NCI-H748 (cell line): Measurements from ENCODE around the gene FAM83C.

Experiments
- DNase-seq: peaks from one replicate; lab custom pipeline; 2025; ENCODE audit not compliant: unreplicated experiment; lab: John Stamatoyannopoulos, UW

FAM83C gene

DNA sequence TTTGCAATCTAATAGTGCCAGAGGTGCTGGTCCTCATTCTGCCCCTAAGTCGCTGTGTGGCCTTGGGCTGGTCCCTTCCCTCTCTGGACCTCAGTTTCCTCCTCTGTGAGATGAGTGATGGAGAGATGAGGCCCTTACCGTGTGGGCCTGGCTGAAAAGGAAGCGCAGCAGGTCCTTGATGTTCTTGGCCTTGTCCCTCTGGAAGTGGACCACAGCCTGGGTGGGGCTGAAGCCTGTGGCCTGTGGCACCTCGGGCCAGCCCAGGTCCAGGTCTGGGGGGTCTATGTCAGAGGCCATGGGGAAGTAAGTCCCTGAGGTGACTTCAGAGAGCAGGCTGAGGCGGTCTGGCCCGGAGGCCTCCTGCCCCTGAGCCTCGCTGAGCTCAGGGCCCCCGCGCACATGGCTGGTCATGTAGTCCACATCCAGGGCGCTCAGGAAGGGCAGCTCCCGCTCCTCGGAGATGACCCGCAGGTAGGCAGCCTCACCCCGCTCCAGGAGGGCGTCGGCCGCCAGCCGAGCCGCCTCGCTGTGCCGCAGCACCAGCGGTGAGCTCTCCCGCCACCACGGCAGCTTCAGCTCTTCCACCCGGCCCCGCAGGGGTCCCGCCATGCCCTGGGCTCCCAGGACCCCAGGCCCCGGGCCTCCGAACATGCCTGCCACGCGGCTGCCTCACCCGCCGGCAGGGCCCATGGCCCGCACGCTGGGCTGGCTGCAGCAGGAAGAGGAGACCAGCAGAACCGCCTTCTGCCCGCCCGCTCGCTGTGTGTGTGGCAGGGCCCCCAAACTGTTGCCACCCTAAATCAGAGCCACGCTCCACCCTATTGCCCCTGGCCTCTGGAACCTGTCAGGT is at the start of gene FAM83C:
TSS of gene FAM83C (minus strand) at position 772 of the 850 bp plus-strand sequence. CDS start at position 651, 121 bp downstream.
- DNase-seq: no peak

DNA sequence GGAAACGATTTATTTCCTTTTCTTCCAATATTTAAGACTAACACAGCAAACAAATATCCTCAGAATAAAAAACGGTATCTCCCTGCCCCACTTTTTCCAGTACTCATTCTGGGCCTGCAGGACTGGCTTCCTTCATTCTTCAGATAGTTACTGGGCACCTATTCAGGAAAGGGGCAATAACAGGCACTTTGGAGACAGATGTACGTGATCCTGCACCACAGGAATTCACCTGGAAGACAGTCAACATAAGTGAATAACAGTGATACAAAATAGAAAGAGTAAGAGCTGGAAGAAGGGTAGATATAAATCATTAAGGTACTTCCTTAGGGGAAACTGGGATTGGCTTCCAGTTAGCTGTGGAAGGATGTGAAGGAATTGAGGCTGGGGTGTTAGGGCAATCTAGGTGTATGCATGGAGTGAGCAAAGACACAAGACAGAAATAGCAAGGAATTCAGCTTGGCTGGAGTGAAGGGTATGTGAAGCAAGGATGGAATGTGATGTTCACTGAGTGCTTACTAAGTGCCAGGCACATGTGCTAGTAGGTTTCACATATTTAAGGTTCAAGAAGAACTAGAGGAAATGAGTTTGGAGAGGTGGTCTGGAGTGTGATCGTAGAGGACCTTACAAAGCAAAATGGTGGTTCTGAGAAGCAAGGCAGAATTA is 49.3 kb upstream of the FAM83C start:
- no peak for DNase-seq

DNA sequence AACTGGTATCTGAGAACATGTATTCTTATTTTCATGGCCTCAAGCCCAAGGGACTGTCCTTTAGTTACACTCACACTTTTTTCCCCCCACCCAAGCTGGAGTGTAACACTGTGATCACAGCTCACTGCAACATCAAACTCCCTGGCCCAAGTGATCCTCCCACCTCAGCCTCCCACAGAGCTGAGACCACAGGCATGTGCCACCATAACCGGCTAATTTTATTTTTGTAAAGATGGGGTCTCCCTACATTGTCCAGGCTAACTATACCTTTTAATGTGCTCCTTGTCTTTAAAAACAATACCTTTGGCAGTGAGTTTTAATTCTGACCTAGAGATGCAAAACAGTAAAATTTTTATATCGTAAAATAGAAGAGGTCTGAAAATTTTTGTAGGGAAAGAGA is 48.2 kb upstream of the FAM83C start:
- DNase-seq: no peak

DNA sequence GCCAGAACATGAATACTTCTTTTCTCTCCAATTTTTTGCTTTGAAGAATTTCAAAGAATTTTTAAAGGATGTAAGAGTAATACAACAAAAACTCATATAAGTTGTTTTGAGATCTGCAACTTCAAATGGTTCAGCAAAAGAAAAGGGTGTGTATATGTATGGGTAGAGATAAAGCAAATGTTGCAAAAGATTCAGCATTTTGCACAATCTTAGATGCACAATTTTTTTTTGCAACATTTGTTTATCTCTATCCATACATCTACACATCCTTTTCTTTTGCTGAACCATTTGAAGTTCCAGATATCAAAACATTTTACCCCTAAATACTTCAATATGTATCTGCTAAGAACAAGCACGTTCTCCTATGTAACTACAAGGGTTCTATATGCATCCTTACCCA is 47.4 kb upstream of the FAM83C start:
- DNase-seq: no peak

DNA sequence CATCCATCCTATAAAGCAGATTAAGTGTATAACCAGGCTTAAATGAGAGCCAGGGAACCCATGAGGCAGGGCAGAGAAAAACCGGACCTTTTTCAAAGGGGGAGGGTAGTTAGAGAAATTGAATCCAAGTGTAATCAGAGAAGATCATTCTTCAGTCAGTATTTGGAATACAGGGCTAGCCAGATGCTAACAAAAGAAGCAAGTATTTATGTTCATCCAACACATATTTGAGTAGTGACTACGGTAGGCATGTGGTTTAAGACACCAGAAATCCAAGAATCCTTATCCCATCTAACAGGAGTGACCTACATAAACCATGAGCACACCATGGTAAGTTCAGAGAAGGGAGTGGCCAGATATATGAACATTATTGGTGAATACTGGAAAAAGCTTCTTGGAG is 46.8 kb upstream of the FAM83C start:
- DNase-seq: no peak

DNA sequence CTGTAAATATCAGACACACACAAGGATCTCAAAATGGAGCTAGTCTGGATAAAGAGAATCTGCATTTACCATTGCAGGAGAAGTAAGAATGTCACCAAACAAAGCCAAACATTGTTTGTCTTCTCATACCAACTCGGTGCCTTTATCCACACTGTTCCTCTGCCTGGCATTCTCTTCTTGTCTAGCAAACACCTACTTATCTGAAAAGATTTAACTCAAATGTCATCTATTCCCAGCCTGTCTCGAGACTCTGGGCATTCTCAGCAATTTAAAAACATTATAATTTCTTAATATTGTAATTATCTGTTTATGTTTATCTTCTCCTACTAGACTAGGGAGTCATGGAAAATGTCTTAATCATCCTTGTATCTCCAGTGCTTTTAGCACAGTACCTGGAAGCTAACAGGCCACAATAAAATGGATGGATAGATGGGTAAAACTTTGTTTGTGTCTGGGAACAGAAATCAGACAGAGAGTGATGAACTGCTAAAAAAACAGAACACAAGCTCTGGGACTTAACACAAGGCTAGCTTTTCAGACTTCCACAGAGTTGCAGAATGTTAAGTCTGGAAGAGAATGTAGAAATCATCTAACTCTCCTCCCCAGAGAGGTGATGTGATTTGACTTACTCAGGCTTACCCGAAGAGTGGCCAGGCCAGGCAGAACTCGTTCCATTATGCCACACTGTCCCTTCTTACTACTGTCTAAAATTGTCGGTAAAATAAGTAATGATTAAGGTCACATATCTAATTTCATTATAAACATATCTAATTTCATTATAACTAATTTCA is 42.3 kb upstream of the FAM83C start:
- DNase-seq: no peak

DNA sequence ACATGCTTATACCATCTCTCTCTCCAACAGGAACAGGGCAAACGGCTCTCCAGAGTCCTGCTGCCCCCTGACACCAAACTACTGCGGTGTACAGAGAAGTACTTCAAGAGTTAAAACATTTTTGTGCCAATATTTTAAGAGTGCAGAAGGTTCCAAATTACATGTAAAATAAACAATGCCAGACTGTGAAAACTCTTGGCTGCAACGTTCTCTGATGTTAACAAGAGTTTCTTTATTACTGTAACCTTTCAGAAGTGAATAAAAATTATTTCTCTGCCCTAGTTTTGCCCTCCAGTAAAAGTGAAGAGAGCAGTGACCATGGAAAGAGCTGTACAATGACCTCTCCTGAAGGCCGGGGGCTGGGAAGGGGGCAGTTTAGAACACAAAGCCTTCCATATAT is 41.4 kb upstream of the FAM83C start:
- no peak for DNase-seq

DNA sequence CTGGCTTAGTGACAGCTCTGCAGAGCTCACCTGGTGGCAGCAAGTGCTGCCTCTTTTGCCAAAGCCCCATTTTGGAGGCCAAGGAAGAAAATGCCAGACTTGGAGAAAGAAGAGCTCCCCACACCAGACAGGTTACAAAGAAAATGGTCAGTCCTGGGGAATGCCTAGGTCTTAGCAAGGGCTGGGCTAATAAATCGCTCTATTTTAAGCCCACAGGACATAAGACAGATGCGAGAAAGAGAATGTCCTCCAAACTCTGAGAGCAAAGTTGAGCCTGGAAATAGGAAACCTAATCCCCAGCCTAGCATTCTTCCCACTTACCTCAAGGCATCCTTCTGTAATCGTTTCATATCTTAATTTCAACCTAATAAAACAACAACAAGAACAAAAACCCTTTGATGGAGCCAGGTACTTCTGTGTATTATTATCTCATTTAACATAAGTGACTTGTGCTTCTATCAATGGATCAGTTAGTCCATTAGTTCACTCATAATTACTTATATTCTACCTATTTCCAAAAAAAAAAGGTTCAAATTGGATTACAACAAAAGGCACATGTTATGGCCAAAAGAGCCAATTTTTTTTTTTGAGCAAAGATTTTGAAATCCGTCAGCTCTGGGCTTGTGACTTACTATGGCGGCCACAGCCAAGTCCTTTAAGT is 40.4 kb upstream of the FAM83C start:
- DNase-seq: no peak

DNA sequence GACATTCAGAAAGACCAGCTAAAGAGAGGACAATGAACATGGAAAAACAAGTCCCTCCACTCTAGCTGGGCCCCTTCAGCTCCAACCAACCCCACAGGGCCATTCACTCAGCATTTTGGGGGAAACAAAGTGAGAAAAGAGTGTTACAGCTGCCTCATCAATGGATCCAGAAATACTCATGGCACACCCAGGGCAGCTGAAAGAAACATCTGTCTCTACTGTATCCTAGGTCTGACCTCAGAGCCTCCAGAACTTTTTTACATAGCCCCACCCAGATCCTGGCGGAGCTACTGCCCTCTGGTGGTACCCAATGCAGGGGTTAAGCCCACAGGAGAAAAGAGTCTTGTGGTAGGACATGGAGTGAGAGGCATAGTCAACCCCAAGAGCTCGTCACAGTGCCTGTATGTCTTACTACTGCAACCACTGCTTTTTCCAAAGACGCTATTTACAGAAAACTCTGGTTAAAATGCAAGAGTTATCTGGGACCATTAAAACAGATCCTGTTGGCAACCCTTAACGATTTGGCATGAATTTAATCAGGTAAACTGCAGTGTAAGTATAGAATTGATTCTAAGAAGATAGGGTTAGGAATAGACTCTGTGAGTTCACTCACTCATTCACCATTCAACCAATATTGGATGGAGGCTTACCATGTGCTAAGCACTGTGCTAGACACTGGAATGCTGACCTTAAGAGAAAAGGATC is 37.4 kb upstream of the FAM83C start:
- peak; percentile 12 for DNase-seq

DNA sequence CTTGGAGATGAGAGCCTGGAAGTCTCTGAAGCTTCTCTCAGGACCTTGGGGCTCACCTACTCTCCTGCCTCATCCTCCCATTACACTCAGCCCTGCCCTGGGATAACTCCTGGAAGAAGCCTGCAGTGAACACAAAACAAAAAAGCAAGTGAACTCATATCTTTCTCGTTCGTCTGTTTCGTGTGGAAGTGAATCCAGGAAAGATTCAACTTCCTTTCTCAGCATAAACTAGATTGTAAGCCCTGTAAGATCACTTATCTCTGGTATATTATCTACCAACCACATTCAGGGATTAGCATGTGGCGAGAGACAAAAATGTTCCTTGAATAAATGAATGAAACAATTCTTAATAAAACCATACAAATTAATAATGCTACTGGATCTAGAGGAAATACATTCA is 36.5 kb upstream of the FAM83C start:
- no peak for DNase-seq

DNA sequence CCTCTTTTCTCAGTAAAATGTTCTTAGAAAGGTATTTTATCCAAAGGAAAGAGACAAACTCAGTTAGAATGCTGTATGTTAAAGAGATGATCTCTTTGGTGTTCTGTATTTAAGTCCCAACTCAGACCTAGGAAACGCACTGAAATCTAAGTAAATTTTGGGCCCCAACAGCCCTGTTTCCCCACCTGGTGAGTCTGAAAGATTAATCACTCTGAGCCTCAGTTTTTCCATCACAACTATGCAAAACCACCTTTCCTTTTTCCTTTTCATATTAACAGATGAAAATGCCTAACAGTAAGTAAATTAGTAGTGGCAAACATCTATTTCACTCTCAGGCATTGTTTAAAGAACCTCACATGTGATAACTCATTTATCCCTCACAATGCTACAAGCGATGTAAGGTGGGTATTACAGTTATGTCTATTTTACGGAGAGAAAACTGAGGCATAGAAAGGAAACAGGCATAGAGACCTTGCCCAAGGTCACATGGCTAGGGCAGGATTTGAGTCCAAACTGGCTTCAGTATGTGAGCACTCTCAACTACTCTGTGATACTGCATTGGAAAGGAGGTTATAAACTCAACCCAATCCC is 36.0 kb upstream of the FAM83C start:
- DNase-seq: no peak

DNA sequence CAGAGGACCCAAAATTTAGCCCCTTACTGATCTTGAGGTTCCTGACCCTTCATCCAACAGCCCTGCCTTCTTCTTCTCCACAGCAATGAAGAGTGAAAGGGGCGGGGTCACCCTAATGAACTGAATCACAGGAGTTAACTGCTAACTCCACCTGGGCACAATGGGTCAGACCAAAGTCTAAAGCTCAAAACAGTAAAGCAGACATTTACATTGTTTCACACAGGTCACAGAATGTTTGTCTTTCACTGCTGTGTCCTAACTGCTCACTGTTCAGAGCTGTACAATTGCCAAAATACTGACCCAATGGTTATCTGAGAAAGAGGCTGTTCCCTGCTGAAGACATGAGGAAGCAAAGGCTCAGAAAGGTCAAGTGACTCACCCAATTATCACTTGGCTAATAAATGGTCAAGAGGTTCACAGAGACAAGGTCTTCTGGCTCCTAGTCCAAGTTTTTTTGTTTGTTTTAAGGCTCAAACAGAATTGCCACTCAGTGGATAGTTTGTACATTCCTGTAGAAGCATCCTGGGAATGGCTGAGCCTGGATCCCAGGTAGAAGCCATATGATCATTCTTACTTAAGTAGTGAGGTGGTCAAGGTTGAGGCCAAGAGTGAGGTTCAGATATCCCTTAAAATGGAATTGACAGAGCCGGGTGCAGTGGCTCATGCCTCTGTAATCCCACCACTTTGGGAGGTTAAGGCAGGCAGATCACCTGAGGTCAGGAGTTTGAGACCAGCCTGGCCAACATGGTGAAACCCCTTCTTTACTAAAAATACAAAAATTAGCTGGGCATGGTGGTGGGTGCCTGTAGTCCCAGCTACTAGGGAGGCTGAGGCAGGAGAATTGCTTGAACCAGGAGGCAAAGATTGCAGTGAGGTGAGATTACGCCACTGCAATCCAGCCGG is 35.1 kb upstream of the FAM83C start:
- no peak for DNase-seq

DNA sequence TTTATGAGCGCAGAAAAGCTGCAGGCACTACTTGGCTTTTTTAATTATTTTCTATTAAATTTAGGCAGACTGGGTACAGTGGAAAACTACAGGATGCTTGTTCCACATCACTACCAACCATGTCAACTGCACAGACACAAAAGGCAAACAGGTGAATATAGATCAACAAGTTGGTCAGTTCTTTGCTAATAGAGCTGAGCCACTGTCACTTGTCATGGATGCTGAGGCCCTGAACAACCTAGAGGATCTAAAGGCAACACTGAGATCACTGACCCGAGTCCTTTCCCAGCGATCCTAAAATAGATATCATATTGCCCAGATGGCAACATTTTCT is 34.5 kb upstream of the FAM83C start:
- DNase-seq: no peak

DNA sequence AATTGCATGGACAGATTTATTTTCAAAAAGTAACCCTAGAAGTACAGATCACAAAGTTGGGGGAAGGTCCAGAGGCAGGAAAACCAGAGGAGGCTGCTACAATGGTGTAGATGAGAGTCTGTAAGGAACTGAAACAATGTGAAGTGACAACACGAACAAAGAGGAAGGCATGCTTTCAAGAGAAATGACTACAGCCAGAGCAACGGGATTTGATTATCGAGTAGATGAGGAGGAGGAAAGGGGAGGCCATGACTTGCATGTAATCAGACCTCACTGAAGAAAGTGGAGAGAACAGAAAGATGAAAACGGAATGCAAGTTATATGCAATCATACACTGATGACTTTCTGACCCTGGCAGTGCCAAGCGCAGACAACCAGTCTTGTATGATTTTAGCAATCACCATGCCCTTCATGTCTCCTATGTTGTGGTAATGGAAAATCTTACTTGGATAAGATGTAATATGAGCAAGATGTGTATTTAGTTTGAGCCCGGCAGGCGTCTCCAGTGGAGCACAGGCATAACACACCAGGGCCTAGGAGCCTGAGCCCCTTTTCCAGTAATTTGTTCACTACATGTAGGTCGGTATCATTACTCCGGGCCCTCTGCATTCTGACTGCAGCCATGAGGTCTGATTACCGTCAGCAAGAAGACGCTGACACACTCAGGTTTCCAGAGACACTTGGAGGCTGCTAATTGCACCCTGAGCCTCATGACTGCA is 34.0 kb upstream of the FAM83C start:
- DNase-seq: no peak

DNA sequence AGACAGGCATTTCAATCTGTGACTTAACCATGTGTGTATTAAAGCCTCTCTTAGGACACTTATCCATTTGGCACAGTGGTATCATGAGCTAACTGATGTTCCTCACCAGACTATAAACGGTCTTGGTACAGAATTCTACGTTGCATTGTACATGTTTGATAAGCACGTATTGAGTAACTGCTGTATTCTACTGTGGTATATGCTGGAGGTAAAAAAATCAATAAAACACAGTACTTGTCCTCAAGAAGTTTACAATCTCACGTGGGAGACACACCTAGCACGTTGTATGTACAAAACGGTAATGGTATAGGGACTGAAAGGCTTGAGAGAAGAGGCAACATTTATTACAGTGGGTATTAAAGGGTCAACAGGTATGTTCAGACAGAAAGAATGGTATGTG is 33.2 kb upstream of the FAM83C start:
- no peak for DNase-seq

DNA sequence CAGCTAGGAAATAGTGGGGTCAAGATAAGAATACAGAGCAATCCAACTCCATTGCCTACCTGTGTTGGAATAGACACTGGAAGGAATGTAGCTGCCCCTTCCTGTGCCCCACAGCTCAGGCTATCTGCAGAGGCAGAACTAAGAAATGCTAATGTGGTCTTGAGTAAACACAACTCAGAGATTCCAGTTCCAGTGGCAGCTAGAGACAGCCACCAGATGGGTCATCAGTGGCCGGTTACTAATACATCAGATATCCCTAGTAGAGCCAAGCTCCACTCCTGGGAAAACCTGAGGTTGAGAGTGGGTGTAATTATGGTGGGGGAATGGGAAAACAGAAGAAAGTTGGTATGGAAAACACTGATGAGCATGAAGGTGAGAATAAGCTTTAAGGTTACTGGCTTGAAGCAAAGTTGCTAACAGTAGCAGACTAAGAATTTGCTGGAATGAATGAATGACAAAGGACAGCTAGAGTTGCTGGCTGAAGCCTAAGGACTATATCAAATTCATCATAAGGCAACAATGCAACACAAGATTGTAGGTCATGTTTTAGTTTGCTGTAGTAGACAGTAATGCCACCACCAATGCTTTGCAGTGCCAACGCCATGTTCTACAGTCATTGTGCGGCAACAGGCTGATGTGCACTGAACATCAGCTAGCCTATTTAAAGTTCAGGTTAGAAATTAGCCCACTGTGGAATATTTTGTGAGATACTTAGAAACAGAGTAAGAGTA is 28.3 kb upstream of the FAM83C start:
- no peak for DNase-seq

DNA sequence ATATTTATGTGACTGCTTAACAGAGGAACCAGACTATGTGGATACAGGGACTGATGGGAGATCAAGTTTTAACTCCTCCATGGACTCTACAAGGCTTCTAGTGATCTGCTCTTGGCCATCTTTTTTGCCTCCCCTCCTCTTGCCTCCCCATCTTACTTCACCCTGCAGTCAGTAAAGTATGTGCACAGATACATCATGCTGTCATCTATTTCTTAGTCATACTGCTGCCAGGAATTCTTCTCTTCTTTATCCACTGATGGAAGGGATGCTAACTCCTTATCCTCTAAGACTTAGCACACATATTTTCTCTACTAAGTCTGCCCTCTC is 27.6 kb upstream of the FAM83C start:
- DNase-seq: no peak

DNA sequence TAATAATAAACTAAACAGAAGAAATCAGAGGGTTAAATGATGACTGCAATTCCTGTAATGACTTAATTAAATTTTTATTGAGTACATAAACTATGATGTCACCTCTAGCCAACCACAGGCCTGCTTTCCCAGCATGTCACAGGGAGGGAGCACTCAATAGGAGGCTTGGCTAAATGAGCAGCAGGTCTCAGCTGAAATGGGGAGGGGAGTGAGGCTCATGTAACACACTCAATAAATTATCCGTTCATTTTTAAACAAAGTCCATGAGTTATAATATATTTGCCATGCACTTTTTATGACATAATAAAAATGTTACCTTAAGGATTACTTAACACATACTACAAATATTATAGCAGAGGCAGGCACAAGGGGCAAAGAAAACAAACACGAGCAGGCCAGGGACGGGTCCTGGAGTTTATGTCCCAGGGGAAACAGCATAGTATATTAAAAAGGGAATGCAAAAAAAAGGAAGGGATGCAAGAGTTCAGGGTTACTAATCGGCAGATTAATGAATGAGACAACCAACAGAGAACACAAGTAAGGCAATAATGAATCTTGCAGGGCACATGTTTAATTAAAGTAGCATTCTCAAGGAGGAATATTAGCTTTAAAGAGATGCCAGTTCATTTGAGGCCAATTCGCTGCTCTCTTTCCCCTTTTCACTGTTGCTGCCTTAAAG is 27.1 kb upstream of the FAM83C start:
- no peak for DNase-seq
